Daoy (cell line): ENCODE measurements around the gene ZNF865. TPM values are rescaled to one million over a fixed set of nuclear protein-coding genes. Genes with fewer than 3 reads are reported as not detected.
A peak's percentile ranks its signal among the peaks of the same experiment; 100 is the strongest.

Experiments
- DNase-seq: peaks from one replicate; pipeline ENCODE4 v3.0.0-alpha.2; 2015; ENCODE audit warnings: low read depth
- total RNA-seq: library from RNA; depleted of rRNA; stranded (reverse); fragments of >200 nt; shearing (Covaris generic); gene quantifications from 2 replicates; pipeline ENCODE4 v1.2.3, GENCODE V29; 2014

Gene ZNF865
- total RNA-seq, 1 experiment from 2014 or later: 0.80 TPM

DNA sequence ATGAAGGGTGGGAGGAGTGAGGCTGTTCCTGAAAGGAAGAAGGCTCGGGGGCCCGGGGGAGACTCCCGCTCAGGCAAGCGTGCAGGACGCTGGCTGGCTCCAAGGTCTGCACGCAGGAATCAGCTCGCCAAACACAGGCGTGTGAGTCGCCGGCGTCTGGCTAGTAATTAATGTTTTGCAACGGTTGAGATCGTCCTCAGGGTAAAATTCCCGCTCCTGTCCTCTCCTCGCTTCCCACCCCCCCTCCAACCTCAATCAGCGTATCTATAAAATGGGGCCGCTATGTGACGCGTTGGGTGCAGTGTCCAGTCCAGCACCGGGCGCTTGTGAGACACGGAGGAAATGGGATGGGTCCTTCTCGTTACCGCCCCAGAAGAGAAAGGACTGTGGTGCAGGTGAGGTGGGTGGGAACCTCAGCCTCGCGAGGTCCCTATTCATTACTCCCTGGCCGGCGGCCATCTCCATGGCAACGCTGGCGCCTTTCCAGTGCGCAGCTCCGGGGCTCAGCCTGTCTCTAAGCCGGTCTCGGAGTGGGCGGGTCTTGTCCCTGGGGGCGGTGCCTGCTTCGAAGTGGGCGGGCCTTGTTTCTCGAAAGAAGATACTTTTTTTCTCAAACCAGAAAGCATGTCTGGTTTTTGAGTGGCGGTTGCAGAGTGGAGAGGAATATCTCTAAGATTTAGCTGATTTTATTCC lies 18.3 kb upstream of the ZNF865 start:
- DNase-seq: peak; percentile 97

GRCh38 chr19:55588738-55589137 lies 16.7 kb upstream of the ZNF865 start:
- no peak for DNase-seq

DNA sequence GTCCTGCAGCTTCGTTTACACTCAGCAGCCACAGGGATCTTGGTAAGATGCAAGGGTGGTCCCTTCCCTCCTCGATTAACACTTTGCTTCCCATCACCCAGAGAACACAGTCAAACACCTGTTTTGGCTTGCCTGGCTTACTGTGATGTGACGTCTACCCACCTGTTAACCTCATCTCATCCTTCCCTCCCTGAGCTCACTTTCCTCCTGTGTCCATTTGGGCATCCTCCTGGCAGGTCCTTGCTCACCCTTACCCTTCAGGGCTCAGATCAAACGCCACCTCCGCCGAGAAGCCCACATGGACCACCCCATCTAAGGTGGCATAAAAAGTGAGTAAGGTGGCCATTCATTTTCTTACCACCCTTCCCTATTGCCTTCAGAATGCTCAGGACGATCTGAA lies 15.3 kb upstream of the ZNF865 start:
- DNase-seq: no peak

DNA sequence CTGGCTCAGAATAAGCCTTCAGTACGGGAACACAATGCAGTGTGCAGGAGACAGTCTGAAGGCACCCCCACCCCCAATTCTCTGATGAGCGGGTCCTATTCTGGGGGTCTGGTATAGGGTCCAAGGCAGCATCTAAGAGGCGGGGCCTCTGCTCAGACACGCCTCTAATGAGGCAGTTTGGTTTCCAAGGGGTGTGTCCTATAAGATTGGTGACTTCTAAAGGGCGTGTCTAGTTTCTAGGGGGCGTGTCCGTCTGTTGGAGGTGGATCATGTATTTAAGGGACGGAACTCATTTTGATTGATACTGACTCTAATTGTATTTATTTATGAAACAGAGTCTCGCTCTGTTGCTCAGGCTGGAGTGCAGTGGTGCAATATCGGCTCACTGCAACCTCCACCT lies 14.8 kb upstream of the ZNF865 start:
- DNase-seq: peak; percentile 39

- no peak for DNase-seq
These were observed 13.9 kb upstream of the ZNF865 start for GRCh38 chr19:55591555-55591954.

GRCh38 chr19:55592391-55593090 lies 12.9 kb upstream of the ZNF865 start:
- DNase-seq: no peak

- DNase-seq: no peak
These were observed 12.2 kb upstream of the ZNF865 start for GRCh38 chr19:55593096-55593772.

DNA sequence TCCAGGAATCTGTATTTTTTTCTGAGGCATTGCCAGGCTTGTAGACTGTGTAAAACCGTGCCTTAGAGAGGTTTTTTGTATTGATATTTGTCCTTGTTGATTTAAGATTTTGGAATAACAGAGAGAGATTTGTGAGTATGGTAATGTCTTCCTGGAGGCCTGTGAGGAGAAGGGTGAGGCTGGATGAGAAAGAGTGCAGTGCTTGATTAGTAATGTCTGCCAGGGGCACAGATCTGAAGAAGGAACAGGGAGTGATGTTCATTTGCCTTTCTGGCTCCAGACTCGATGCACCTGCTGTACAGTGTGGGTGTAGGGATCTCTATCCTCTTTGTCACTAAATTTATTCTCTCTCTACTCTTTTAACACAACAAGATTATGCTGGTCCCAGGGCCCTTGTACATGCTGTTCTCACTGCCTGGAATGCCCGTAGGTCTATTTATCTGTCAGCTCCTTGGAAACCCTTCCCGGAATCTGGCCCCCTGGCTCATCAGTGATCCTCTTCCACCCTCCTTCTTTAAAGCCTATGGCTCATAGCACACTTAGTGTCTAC lies 10.4 kb upstream of the ZNF865 start:
- no peak for DNase-seq

DNA sequence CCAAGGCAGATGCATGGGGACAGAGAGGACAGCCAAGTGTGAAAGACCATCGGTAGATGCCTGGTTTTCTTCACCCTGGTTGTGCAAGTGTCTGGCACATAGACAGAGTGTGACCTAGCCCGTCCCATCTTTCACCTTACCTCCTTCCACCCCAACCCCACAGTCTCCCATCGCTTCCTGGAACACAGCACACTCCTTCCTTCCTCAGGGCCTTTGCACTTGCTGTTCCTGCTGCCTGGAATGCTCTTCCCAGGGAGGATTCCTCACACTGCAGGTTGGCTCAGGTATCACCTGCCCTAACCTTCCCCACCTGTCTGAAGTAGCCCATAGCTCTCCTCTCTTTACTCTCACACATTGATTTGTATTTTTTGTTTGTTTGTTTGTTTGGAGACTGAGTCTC lies 9.1 kb upstream of the ZNF865 start:
- no peak for DNase-seq

DNA sequence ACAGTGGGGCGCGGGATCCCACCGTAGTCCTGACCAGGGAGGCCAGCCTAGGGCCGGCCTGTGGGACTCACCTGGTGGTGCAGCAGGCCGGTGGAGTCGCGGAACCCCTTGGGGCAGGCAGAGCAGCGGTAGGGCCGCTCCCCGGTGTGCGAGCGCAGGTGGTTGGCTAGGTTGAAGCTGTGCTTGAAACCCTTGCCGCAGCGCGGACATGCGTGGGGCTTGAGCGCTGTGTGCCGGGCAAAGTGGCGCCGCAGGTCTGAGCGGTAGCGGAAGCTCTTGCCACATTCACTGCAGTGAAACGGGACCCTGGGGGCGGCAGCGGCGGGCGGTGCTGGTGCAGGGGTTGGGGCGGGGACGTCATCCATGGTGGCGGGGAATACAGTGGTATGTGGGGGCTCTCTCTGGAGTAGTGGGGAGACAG lies 7.9 kb upstream of the ZNF865 start:
- DNase-seq: no peak

- no peak for DNase-seq
These were observed 7.4 kb upstream of the ZNF865 start for GRCh38 chr19:55598034-55598433.

DNA sequence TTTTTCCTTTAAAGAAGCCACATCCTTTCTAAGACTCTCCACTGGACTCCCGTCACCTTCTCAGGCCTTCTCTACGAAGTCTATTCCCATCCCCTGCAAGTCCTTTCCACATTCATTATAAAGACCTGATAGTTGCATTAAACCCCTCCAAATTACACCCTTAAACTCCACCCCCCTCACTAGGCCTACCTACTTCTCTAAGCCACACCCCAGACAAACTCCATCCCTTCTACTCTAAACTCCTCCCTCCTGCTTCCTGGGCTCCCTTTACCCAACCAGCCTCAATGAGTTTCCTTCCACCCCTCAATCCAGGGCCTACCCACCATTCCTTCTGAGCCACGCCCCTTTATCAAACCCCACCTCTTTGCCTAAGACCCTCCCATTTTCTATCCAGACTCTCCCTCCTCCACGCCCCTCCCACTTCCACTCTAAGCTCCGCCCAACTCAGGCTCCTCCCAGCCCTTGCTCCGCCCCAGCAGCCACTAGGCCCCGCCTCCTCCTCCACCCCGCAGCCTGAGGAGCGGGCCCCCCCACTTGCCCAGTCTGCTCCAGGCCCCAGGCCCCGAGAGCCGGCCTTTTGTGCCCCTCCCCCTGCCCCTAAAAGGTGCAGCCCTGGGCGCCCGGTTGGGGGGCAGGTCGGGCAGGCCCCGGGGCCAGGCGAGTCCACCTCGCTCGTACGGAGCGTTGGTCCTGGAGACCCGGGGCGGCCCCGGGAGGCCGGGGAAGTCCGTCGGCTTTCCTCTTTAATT lies 6.6 kb upstream of the ZNF865 start:
- DNase-seq: peak; percentile 95

- peak; percentile 99 for DNase-seq
These were observed 6.0 kb upstream of the ZNF865 start, which contains the start of gene FIZ1 for GRCh38 chr19:55599468-55599841. TSS of gene FIZ1 (minus strand) at chr19:55599517. CDS start at chr19:55597865, 1,652 bp downstream.

GRCh38 chr19:55599842-55600661 lies 5.4 kb upstream of the ZNF865 start, which contains the start of gene ZNF524:
TSS of gene ZNF524 (plus strand) at chr19:55600288. CDS start at chr19:55602113, 1,825 bp downstream.
- DNase-seq: peak; percentile 94

GRCh38 chr19:55600662-55601028 lies 4.8 kb upstream of the ZNF865 start:
- DNase-seq: no peak

DNA sequence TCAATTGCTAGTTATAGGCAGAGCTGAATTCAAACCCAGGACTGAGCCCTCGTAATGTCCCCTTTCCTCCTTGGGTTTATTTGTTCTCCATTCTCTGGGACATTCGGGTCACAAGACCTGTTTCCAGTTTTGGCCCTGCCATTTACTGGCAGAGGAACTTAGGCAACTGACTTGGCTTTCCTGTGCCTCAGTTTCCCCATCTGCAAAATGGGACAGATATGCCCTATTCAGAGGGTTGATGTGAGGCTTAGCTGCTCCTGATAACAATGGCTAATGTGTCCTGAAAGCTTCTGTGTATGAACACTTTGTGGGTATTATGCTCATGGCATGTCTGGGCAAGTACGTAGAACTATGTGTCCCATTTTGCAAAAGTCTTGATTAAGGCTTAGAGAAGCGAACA lies 4.4 kb upstream of the ZNF865 start:
- DNase-seq: no peak

DNA sequence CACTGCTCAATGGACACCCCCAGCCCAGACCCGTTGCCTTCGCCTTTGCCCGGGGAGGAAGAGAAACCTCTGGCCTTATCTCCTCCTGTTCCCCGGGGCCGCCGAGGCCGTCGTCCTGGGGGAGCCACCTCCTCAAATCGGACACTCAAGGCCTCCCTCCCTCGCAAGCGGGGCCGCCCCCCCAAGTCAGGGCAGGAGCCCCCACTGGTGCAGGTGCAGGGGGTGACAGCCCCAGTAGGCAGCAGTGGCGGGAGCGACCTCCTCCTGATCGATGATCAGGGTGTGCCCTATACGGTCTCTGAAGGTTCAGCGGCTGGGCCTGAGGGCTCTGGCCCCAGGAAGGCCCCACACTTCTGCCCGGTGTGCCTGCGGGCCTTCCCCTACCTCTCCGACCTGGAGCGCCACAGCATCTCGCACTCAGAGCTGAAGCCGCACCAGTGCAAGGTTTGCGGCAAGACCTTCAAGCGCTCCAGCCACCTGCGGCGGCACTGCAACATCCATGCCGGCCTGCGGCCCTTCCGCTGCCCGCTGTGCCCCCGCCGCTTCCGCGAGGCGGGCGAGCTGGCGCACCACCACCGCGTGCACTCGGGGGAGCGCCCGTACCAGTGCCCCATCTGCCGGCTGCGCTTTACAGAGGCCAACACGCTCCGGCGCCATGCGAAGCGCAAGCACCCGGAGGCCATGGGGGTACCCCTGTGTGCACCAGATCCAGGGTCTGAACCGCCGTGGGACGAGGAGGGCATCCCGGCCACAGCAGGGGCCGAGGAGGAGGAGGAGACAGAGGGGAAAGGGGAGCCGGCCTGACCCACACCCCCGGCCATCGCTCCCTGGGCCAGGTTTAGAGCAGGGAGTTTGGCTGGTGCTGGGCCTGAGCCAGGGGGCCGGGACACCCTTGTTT lies 3.1 kb upstream of the ZNF865 start:
- DNase-seq: no peak

DNA sequence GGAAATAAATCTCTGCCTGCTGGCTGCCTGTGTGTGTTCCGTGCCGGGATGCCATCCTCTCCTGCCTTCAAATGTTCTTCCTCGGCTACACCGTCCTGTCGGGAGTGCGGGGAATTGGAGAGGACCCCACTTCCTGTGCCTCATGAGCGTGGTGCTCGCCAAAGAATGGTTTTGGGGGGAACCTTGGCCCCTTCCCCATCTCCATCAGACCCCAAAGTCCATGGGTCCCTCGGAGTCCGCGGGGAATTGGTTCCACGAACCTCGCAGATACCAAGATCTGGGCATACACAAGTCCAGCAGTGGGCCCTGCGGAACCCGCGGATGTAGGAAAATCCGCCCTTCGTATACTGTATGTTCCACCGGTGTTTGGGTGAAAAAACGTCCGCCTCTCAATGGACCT lies 2.3 kb upstream of the ZNF865 start:
- no peak for DNase-seq

DNA sequence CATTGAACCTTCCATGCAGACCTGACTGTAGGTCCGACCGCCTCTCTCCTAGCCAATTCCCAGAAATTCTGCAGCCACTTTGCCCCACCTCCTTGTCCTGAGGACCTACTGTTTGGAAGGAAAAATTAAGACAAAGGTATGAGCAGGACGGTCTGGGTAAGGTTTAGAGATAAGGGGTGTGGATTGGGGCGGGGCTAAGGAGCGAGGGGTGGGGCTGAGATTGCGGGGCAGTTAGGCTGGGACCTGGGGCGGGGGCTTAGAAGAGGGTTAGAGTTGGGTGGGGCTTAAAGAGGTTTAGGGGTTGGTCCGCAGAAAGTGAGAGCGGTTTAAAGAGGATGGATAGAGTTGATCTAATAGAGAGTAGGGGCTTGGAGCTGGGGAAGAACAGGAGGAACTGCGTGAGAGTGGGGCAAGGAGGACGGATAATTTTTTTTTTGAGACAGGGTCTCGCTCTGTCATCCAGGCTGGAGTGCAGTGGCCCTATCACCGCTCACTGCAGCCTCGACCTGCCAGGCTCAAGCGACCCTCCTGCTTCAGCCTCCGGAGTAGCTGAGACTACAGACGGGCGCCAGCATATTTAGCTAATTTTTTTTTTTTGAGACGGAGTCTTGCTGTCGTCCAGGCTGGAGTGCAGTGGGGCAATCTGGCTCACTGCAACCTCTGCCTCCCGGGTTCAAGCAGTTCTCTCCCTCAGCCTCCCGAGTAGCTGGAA lies 1.7 kb upstream of the ZNF865 start:
- DNase-seq: no peak
